SU-DHL-6 (cell line): Measurements from ENCODE around the gene PRSS57.

ENCODE experiments used
- CTCF ChIP-seq: fragments of 200-600 bp; sonication (generic); IDR thresholded peaks from one replicate; pipeline ENCODE4 v1.5.1; 2017; ENCODE audit warnings: antibody characterized with exemption, mild to moderate bottlenecking, low read length, moderate library complexity; ENCODE audit not compliant: insufficient read depth, poor library complexity, severe bottlenecking
- EZH2phosphoT487 ChIP-seq: fragments of 200-600 bp; sonication (generic), shearing (Covaris generic); conservative IDR thresholded peaks from 2 replicates; pipeline ENCODE4 v1.6.1; 2018; ENCODE audit warnings: mild to moderate bottlenecking, antibody characterized with exemption, low read length, moderate library complexity, mixed read lengths

- TF ChIP-seq CTCF (no peak), EZH2phosphoT487 (no peak)
Measured at GRCh38 chr19:653425-653824, 41.8 kb downstream of the PRSS57 start.
